Hepatocyte (in vitro differentiated cells): ENCODE results near the gene LRRC37A3. TPM values are rescaled to one million over a fixed set of nuclear protein-coding genes. Genes with fewer than 3 reads are reported as not detected.
"Not testable (repeated sequence)": the region's sequence is repeated elsewhere in the genome, so short reads cannot be mapped to it uniquely, and the experiment has no call there.

Experiments
- DNase-seq: peaks from one replicate; pipeline ENCODE4 v3.0.0-alpha.2; 2016; ENCODE audit warnings: low spot score
- H2AFZ ChIP-seq: fragments of 200-600 bp; sonication (generic); 2 replicates; pipeline ENCODE4 v1.6.0; 2016; ENCODE audit warnings: antibody characterized with exemption, mild to moderate bottlenecking
- H3K27ac ChIP-seq: fragments of 200-600 bp; sonication (generic); 2 replicates; pipeline ENCODE4 v1.5.1; 2016; ENCODE audit warnings: mild to moderate bottlenecking
- H3K27me3 ChIP-seq: fragments of 200-600 bp; sonication (generic); 2 replicates; pipeline ENCODE4 v1.6.1; 2016
- H3K36me3 ChIP-seq: fragments of 200-600 bp; sonication (generic); replicated peaks from 2 replicates; pipeline ENCODE4 v1.5.1; 2016; ENCODE audit warnings: low read depth; ENCODE audit not compliant: insufficient read depth
- H3K4me1 ChIP-seq: fragments of 200-600 bp; sonication (generic); 2 replicates; pipeline ENCODE4 v1.5.1; 2016; ENCODE audit warnings: mild to moderate bottlenecking, moderate library complexity; ENCODE audit not compliant: insufficient read depth
- H3K4me2 ChIP-seq: fragments of 200-600 bp; sonication (generic); 2 replicates; pipeline ENCODE4 v1.6.0; 2016
- H3K4me3 ChIP-seq: fragments of 200-600 bp; sonication (generic); 2 replicates; pipeline ENCODE4 v1.5.1; 2016; ENCODE audit warnings: mild to moderate bottlenecking
- H3K79me2 ChIP-seq: fragments of 200-600 bp; sonication (generic); 2 replicates; pipeline ENCODE4 v1.6.0; 2017; ENCODE audit warnings: mild to moderate bottlenecking
- H3K9me2 ChIP-seq: fragments of 200-600 bp; sonication (generic); replicated peaks from 2 replicates; pipeline ENCODE4 v1.6.0; 2017; ENCODE audit warnings: mild to moderate bottlenecking; ENCODE audit not compliant: insufficient read depth
- H3K9me3 ChIP-seq: fragments of 200-600 bp; sonication (generic); 2 replicates; pipeline ENCODE4 v1.5.1; 2016; ENCODE audit warnings: low read depth, mild to moderate bottlenecking
- H4K20me1 ChIP-seq: fragments of 200-600 bp; sonication (generic); 2 replicates; pipeline ENCODE4 v1.6.0; 2016; ENCODE audit warnings: mild to moderate bottlenecking; ENCODE audit not compliant: insufficient read depth, poor library complexity, severe bottlenecking
- CTCF ChIP-seq: fragments of 200-600 bp; sonication (generic); IDR thresholded peaks from 2 replicates; pipeline ENCODE4 v1.5.1; 2016; ENCODE audit warnings: antibody characterized with exemption, mild to moderate bottlenecking; ENCODE audit not compliant: poor library complexity
- EZH2 ChIP-seq: fragments of 200-600 bp; sonication (generic); IDR thresholded peaks from 2 replicates; pipeline ENCODE4 v1.6.1; 2016; ENCODE audit warnings: antibody characterized with exemption, mild to moderate bottlenecking, borderline replicate concordance
- EZH2phosphoT487 ChIP-seq: fragments of 200-600 bp; sonication (generic); IDR thresholded peaks from one replicate; pipeline ENCODE4 v1.6.1; 2018; ENCODE audit warnings: antibody characterized with exemption, mild to moderate bottlenecking, low read depth, moderate library complexity; ENCODE audit not compliant: unreplicated experiment, severe bottlenecking
- WGBS: methylation state at CpG from one replicate; pipeline ENCODE4 v1.1.6; 2016; ENCODE audit warnings: low lambda C conversion rate; ENCODE audit errors: missing lambda C conversion rate; 5-methylcytosine and 5-hydroxymethylcytosine counted together
- polyA plus RNA-seq: library from polyadenylated mRNA; unstranded; fragments of >200 nt; fragmentation: Nextera tagmentation; extraction: Ambion mirVana; gene quantifications from 2 replicates; pipeline ENCODE4 v1.2.1, GENCODE V29; 2016
- total RNA-seq: library from RNA; depleted of rRNA; stranded (reverse); fragments of >200 nt; gene quantifications from 2 replicates; pipeline ENCODE4 v1.2.3, GENCODE V29; 2014

The LRRC37A3 gene
- total and polyA plus RNA-seq, 2 experiments from 2014 or later: 4.3 to 7.2 TPM

- peak; percentile 28 for DNase-seq
- Histone ChIP-seq H3K27me3 (no peaks in the 10 kb centered on the region), H3K79me2 (peaks cover 6% of the 10 kb centered on the region), H3K9me3 (no peaks in the 10 kb centered on the region), H3K9me2 (no peaks in the 10 kb centered on the region), H3K4me2 (peak overlapping the region; percentile 75), H3K4me3 (no peak overlapping the region), H3K36me3 (no peaks in the 10 kb centered on the region), H3K27ac (no peak overlapping the region), H2AFZ (peak overlapping the region; percentile 95), H4K20me1 (no peaks in the 10 kb centered on the region), H3K4me1 (peaks cover 3% of the 10 kb centered on the region)
- 85% methylated on average over 12 of the region's 12 CpGs for WGBS
- TF ChIP-seq EZH2phosphoT487: no peak
- no peak for TF ChIP-seq CTCF
- no peak for TF ChIP-seq EZH2
These were observed 1.3 kb upstream of the LRRC37A3 start for GRCh38 chr17:64920419-64921172.

GRCh38 chr17:64920026-64920418 is 744 bp upstream of the LRRC37A3 start:
- H3K4me2 ChIP-seq: peak overlapping the region; percentile 75

GRCh38 chr17:64918842-64919288 is 413 bp downstream of the LRRC37A3 start:
- H3K4me1 ChIP-seq, H4K20me1 ChIP-seq, H3K36me3 ChIP-seq, H3K9me2 ChIP-seq, H3K9me3 ChIP-seq, H3K27me3 ChIP-seq: not testable (repeated sequence)
- peak overlapping the region; percentile 78 for H3K4me2 ChIP-seq
- 2% methylated on average over 15 of the region's 47 CpGs for WGBS
- peak overlapping the region; percentile 92 for H3K27ac ChIP-seq
- peak; percentile 61 for DNase-seq
- H2AFZ ChIP-seq: peak overlapping the region; percentile 61
- H3K79me2 ChIP-seq: peaks cover 10% of the 10 kb centered on the region
- H3K4me3 ChIP-seq: peak overlapping the region; percentile 76

More at GRCh38 chr17:64920026-64920418, 744 bp upstream of the LRRC37A3 start:
- H3K4me3 ChIP-seq: peak overlapping the region; percentile 44
- H4K20me1 ChIP-seq: no peaks in the 10 kb centered on the region
- H3K36me3 ChIP-seq: no peaks in the 10 kb centered on the region
- TF ChIP-seq EZH2phosphoT487 (no peak), EZH2 (no peak), CTCF (no peak)
- no peak for DNase-seq
- H3K4me1 ChIP-seq: peaks cover 3% of the 10 kb centered on the region
- H3K9me3 ChIP-seq: no peaks in the 10 kb centered on the region
- peak overlapping the region; percentile 92 for H3K27ac ChIP-seq
- H3K27me3 ChIP-seq: no peaks in the 10 kb centered on the region
- peak overlapping the region; percentile 95 for H2AFZ ChIP-seq
- 82% methylated on average over 9 of the region's 9 CpGs for WGBS
- H3K79me2 ChIP-seq: peaks cover 10% of the 10 kb centered on the region
- H3K9me2 ChIP-seq: no peaks in the 10 kb centered on the region

GRCh38 chr17:64917540-64917939 is 1.7 kb downstream of the LRRC37A3 start:
- H3K27ac ChIP-seq, H3K4me2 ChIP-seq, H3K36me3 ChIP-seq, H4K20me1 ChIP-seq, H3K9me2 ChIP-seq, DNase-seq, H3K4me3 ChIP-seq, H3K4me1 ChIP-seq, H3K27me3 ChIP-seq, H2AFZ ChIP-seq, H3K9me3 ChIP-seq: not testable (repeated sequence)
- peaks cover 10% of the 10 kb centered on the region for H3K79me2 ChIP-seq
- 97% methylated on average over 16 of the region's 16 CpGs for WGBS

- H3K9me2 ChIP-seq, H3K27me3 ChIP-seq: not testable (repeated sequence)
These were observed 4.0 kb downstream of the LRRC37A3 start for GRCh38 chr17:64915244-64915643.

GRCh38 chr17:64910191-64910514 is 9.1 kb downstream of the LRRC37A3 start:
- not testable (repeated sequence) for H3K4me3 ChIP-seq, DNase-seq, H2AFZ ChIP-seq, H3K9me3 ChIP-seq, H3K9me2 ChIP-seq, H3K4me1 ChIP-seq, H4K20me1 ChIP-seq, H3K27me3 ChIP-seq, H3K4me2 ChIP-seq, H3K36me3 ChIP-seq, H3K27ac ChIP-seq, H3K79me2 ChIP-seq
- whole genome bisulfite sequencing: 86% methylated on average over 1 of the region's 3 CpGs

More at GRCh38 chr17:64915244-64915643, 4.0 kb downstream of the LRRC37A3 start:
- H3K36me3 ChIP-seq, DNase-seq, H3K4me3 ChIP-seq, H2AFZ ChIP-seq, H3K9me3 ChIP-seq, H3K27ac ChIP-seq, H3K4me2 ChIP-seq, H3K4me1 ChIP-seq, H4K20me1 ChIP-seq: not testable (repeated sequence)
- WGBS: 90% methylated on average over 1 of the region's 1 CpG
- H3K79me2 ChIP-seq: peaks cover 10% of the 10 kb centered on the region

GRCh38 chr17:64909511-64910190 is 9.6 kb downstream of the LRRC37A3 start:
- not testable (repeated sequence) for H3K4me3 ChIP-seq, H3K27me3 ChIP-seq, H4K20me1 ChIP-seq, H3K9me2 ChIP-seq, H3K27ac ChIP-seq, H3K9me3 ChIP-seq, H3K4me2 ChIP-seq, H3K36me3 ChIP-seq, H3K4me1 ChIP-seq, H3K79me2 ChIP-seq, H2AFZ ChIP-seq, DNase-seq
- WGBS: 95% methylated on average over 6 of the region's 7 CpGs
